Peyer's patch (tissue), 4 donors: Measurements from ENCODE around the gene DLGAP4. TPM values are rescaled to one million over a fixed set of nuclear protein-coding genes. Genes with fewer than 3 reads are reported as not detected.

Experiments used
- DNase-seq, 3 donors: peaks; one replicate each; pipeline ENCODE4 v3.0.0-alpha.2; 2017 to 2019
- H3K27ac ChIP-seq, 4 donors: fragments of 200-600 bp; sonication (generic); one replicate each; pipeline ENCODE4 v1.5.1; 2016 to 2019
- H3K27me3 ChIP-seq, 2 donors: fragments of 200-600 bp; sonication (generic); one replicate each; pipeline ENCODE4 v1.5.1; 2019
- H3K36me3 ChIP-seq, 3 donors: fragments of 200-600 bp; sonication (generic); one replicate each; pipeline ENCODE4 v1.5.1; 2016 to 2019
- H3K4me1 ChIP-seq, 4 donors: fragments of 200-600 bp; sonication (generic); one replicate each; pipeline ENCODE4 v1.5.1; 2016 to 2019
- H3K4me3 ChIP-seq, 4 donors: fragments of 200-600 bp; sonication (generic); 1 replicate in 3 of 4; 2 replicates in 1 of 4; pipeline ENCODE4 v1.5.1; 2016 to 2019; ENCODE audit warnings: mild to moderate bottlenecking in 1 of 4
- H3K9me3 ChIP-seq, 4 donors: fragments of 200-600 bp; sonication (generic); one replicate each; pipeline ENCODE4 v1.5.1; 2016 to 2019; ENCODE audit warnings: mild to moderate bottlenecking in 1 of 4
- POLR2A ChIP-seq, 2 donors: fragments of 450-650 bp; IDR thresholded peaks; one replicate each; pipeline ENCODE4 v1.5.1; 2017; ENCODE audit warnings: antibody characterized with exemption in 2 of 2, mild to moderate bottlenecking in 2 of 2, moderate library complexity in 2 of 2
- total RNA-seq, 4 donors: library from RNA; depleted of rRNA; stranded (reverse); fragments of >200 nt; gene quantifications; one replicate each; pipeline ENCODE4 v1.1.0, GENCODE V29; 2016
- TF ChIP-seq, protein P1 (sequence below), 6 experiments: fragments of 450-650 bp in 4 of 6; fragments of 200-600 bp in 2 of 6; sonication (generic) in 1 of 6; IDR thresholded peaks; one replicate each; pipeline ENCODE4 v1.5.1; 2017 to 2019; ENCODE audit warnings: antibody characterized with exemption in 6 of 6, mild to moderate bottlenecking in 3 of 6, moderate library complexity in 1 of 6

Gene DLGAP4
- total RNA-seq, 4 donors from 2014 or later = 44.5 to 70.1 (median 59.0) TPM

DNA sequence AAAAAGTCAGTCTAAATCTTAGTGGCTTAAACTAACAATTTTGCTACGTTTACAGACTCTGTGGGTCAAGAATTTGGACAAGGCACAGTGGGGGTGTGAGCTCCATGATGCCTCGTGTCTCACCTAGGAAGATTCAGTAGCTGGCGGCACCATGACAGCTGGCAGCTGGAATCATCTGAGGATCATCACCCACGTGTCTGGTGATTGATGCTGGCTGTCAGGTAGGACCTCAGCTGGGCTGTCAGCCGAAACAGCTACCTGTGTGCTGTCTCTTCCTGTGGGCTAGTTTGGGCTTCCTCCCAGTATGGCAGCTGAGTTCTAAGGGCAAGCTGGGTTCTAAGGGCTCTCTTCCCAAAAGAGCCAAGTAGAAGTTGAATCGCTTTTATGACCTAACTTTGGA is 26.4 kb upstream of the DLGAP4 start:
- no peak overlapping the region for H3K27ac ChIP-seq
- H3K27me3 ChIP-seq = no peaks in the 10 kb centered on the region
- no peaks in the 10 kb centered on the region for H3K4me1 ChIP-seq
- DNase-seq = no peak
- no peaks in the 10 kb centered on the region for H3K36me3 ChIP-seq
- no peaks in the 10 kb centered on the region for H3K9me3 ChIP-seq
- no peak overlapping the region for H3K4me3 ChIP-seq
- TF ChIP-seq, protein P1, sequence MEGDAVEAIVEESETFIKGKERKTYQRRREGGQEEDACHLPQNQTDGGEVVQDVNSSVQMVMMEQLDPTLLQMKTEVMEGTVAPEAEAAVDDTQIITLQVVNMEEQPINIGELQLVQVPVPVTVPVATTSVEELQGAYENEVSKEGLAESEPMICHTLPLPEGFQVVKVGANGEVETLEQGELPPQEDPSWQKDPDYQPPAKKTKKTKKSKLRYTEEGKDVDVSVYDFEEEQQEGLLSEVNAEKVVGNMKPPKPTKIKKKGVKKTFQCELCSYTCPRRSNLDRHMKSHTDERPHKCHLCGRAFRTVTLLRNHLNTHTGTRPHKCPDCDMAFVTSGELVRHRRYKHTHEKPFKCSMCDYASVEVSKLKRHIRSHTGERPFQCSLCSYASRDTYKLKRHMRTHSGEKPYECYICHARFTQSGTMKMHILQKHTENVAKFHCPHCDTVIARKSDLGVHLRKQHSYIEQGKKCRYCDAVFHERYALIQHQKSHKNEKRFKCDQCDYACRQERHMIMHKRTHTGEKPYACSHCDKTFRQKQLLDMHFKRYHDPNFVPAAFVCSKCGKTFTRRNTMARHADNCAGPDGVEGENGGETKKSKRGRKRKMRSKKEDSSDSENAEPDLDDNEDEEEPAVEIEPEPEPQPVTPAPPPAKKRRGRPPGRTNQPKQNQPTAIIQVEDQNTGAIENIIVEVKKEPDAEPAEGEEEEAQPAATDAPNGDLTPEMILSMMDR (IDR thresholded peaks at IDR 0.05) = no peak
- TF ChIP-seq POLR2A (IDR thresholded peaks at IDR 0.05) = no peak

DNA sequence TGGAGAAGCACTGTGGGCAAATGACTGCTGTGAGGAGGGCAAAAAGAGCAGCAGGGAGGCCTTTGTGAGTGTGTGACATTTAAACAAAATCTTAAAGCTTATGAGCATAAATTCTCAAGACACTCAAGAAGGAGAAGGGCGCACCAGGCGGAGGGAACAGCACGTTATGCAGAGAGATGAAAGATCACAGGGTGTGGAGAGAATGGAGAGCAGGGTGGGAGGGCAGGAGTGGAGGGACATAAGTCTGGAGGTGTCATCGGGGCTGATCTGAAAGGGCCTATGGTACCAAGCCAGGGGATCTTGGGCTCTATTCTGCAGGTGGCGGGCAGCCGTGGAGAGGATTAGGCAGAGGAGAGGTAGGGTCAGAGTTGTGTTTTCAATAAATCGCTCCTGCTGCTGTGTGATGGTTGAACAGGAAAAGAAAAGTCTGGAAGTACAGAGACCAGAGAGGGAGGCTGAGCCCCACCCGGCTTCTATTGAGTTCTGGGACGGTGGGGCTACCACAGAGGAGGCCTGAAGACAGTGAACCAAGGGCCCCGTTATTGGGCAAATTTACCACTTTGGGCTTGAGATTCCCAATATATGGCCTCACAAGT is 24.3 kb upstream of the DLGAP4 start:
- Histone ChIP-seq H3K27ac (no peak overlapping the region), H3K9me3 (no peaks in the 10 kb centered on the region), H3K4me3 (no peak overlapping the region), H3K4me1 (no peaks in the 10 kb centered on the region), H3K27me3 (no peaks in the 10 kb centered on the region), H3K36me3 (no peaks in the 10 kb centered on the region)
- TF ChIP-seq, protein P1 (IDR thresholded peaks at IDR 0.05) = no peak
- no peak for TF ChIP-seq POLR2A (IDR thresholded peaks at IDR 0.05)
- DNase-seq = no peak

DNA sequence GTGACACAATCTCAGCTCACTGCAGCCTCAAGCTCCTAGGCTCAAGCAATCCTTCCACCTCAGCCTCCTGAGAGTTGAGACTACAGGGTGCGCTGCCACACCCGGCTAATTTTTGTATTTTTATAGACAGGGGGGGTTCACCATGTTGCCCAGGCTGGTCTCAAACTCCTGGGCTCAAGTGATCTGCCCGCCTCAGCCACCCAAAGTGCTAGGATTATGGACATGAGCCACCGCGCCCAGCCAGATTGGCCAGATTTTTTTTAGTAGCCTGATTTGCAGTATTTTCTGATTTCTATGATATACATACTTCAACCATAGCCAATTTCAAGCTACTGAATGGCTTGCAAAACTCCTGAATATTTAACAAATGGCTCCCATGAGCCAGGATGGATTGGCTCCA is 21.4 kb upstream of the DLGAP4 start:
- no peak for DNase-seq
- H3K27me3 ChIP-seq = no peaks in the 10 kb centered on the region

GRCh38 chr20:36285746-36286447 is 20.2 kb upstream of the DLGAP4 start:
- H3K4me1 ChIP-seq = no peaks in the 10 kb centered on the region
- H3K27me3 ChIP-seq = no peaks in the 10 kb centered on the region
- DNase-seq = no peak
- no peak overlapping the region for H3K27ac ChIP-seq
- no peaks in the 10 kb centered on the region for H3K36me3 ChIP-seq
- no peak overlapping the region for H3K4me3 ChIP-seq
- H3K9me3 ChIP-seq = no peaks in the 10 kb centered on the region
- no peak for TF ChIP-seq POLR2A (IDR thresholded peaks at IDR 0.05)
- TF ChIP-seq, protein P1 (IDR thresholded peaks at IDR 0.05) = no peak

More for the DNA sequence above, 21.4 kb upstream of the DLGAP4 start:
- no peaks in the 10 kb centered on the region for H3K36me3 ChIP-seq
- H3K4me3 ChIP-seq = no peak overlapping the region
- no peaks in the 10 kb centered on the region for H3K4me1 ChIP-seq
- no peaks in the 10 kb centered on the region for H3K9me3 ChIP-seq
- TF ChIP-seq, protein P1 (IDR thresholded peaks at IDR 0.05) = no peak
- no peak for TF ChIP-seq POLR2A (IDR thresholded peaks at IDR 0.05)
- no peak overlapping the region for H3K27ac ChIP-seq

GRCh38 chr20:36297656-36298055 is 8.5 kb upstream of the DLGAP4 start:
- DNase-seq = no peak
- H3K9me3 ChIP-seq = no peaks in the 10 kb centered on the region

More at GRCh38 chr20:36297656-36298055, 8.5 kb upstream of the DLGAP4 start:
- no peak overlapping the region for H3K27ac ChIP-seq
- H3K36me3 ChIP-seq = no peaks in the 10 kb centered on the region
- H3K4me3 ChIP-seq = no peak overlapping the region
- no peaks in the 10 kb centered on the region for H3K27me3 ChIP-seq
- H3K4me1 ChIP-seq = no peaks in the 10 kb centered on the region
- TF ChIP-seq, protein P1 (IDR thresholded peaks at IDR 0.05) = no peak
- no peak for TF ChIP-seq POLR2A (IDR thresholded peaks at IDR 0.05)
